ENCODE data around the gene TMEM225B. TPM values are rescaled to one million over a fixed set of nuclear protein-coding genes. Genes with fewer than 3 reads are reported as not detected.

The TMEM225B gene
- total and polyA plus RNA-seq, 10 donors = 0.43 to 1.6 (median 1.0) TPM; not detected in 2

GRCh38 chr7:99626661-99627060, 28.6 kb downstream of the TMEM225B start:
- intact Hi-C loops (cut with DNase I; ENCODE audit: low total_unique reads) = no loop called here
- DNase-seq = no peak
- Histone ChIP-seq H3K36me3 (peaks cover 4 to 100% (median 99%) of the 10 kb centered on the region in 6 donors), H3K9me3 (no peaks in the 10 kb centered on the region), H3K27me3 (replicated peaks in 1 of 7) (no peaks in the 10 kb centered on the region), H3K4me3 (no peak overlapping the region), H3K4me1 (peaks cover 4 to 51% (median 16%) of the 10 kb centered on the region in 6 donors), H3K27ac (no peak overlapping the region)
- TF ChIP-seq POLR2AphosphoS5 (IDR thresholded peaks at IDR 0.05) (no peak), CTCF (IDR thresholded peaks at IDR 0.05 in 8 of 11, conservative IDR thresholded peaks at IDR 0.05 in 3 of 11) (no peak), POLR2A (IDR thresholded peaks at IDR 0.05) (no peak)
- 86 to 97% (median 92%) methylated on average over 1 of the region's 1 CpG for WGBS, 5 donors

DNA sequence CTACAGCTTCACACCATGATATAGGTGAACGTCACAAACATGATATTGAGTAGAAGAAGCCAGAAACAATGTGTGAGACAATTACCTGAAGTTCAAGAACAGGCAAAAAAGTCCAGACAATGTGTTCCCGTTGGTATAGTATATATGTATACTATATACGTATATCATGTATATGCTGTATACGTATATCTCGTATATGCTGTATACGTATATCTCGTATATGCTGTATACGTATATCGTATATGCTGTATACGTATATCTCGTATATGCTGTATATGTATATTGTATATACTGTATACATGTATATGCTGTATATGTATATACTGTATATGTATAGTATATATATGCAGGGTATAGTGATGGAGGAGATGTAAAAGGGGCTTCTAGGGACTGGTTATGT, 29.4 kb downstream of the TMEM225B start:
- no peak overlapping the region for H3K4me3 ChIP-seq
- no peak overlapping the region for H3K27ac ChIP-seq
- 95 to 97% (median 96%) methylated on average over 11 of the region's 11 CpGs for WGBS, 5 donors
- H3K27me3 ChIP-seq (replicated peaks in 1 of 7) = no peaks in the 10 kb centered on the region
- intact Hi-C loops (cut with DNase I; ENCODE audit: low total_unique reads) = no loop called here
- H3K4me1 ChIP-seq = peaks cover 4 to 49% (median 16%) of the 10 kb centered on the region in 6 donors
- no peak for DNase-seq
- no peaks in the 10 kb centered on the region for H3K9me3 ChIP-seq
- TF ChIP-seq POLR2AphosphoS5 (IDR thresholded peaks at IDR 0.05) (no peak), POLR2A (IDR thresholded peaks at IDR 0.05) (no peak)
- H3K36me3 ChIP-seq = peaks cover 4 to 100% (median 97%) of the 10 kb centered on the region in 6 donors

DNA sequence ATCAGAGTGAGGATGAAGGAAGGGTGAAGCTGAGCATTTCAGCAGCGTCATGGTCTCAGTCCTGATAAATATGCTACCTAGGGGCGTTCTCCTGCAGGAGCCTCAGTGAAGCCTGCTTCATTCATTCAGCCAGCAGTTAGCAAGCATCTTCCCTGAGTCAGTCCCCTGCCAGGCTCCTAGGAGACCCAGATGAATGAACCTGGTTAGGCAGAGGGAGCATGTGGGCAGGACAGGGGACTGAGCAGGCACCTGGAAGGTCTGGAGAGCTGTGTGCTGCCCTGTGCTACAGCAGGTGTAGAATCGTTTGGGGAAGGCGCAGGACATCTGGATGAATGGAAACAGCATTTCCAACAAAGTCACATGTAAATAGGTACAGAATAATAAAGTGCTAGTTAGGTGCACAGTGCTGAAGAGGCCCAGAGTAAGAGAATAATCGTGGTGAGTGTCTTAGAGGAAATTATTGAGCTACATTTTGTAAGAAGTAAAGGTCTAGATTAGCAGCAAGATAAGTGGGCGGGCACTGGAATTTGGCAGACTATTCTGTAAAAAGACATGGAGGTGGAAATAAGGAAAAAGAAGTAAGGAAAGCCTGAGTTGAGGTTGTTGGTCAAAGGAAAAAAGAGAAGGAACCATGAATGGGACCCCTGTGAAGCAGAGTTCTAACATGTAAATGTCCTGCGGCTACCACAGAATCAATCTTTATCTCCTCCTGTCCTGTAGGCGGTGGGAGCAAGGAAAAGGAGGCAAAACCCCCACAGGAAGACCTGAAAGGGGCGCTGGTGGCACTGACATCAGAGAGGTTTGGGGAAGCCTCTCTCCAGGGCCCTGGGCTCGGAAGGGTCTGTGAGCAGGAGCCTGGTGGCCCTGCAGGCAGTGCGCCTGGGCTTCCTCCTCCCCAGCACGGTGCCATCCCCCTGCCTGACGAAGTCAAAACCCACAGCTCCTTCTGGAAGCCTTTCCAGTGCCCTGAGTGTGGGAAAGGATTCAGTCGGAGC, 30.7 kb downstream of the TMEM225B start:
- H3K27ac ChIP-seq = no peak overlapping the region
- H3K36me3 ChIP-seq = peaks cover 4 to 100% (median 92%) of the 10 kb centered on the region in 6 donors
- no peak overlapping the region for H3K4me3 ChIP-seq
- peaks cover 0 to 37% (median 7%) of the 10 kb centered on the region in 6 donors for H3K4me1 ChIP-seq
- H3K9me3 ChIP-seq = no peaks in the 10 kb centered on the region
- WGBS, 5 donors = 84 to 93% (median 86%) methylated on average over 11 to 14 of the region's 14 CpGs
- TF ChIP-seq CTCF (IDR thresholded peaks at IDR 0.05 in 8 of 11, conservative IDR thresholded peaks at IDR 0.05 in 3 of 11) (no peak), POLR2A (IDR thresholded peaks at IDR 0.05) (no peak), POLR2AphosphoS5 (IDR thresholded peaks at IDR 0.05) (no peak)
- intact Hi-C loops (cut with DNase I; ENCODE audit: low total_unique reads) = no loop called here
- H3K27me3 ChIP-seq (replicated peaks in 1 of 7) = no peaks in the 10 kb centered on the region
- no peak for DNase-seq

DNA sequence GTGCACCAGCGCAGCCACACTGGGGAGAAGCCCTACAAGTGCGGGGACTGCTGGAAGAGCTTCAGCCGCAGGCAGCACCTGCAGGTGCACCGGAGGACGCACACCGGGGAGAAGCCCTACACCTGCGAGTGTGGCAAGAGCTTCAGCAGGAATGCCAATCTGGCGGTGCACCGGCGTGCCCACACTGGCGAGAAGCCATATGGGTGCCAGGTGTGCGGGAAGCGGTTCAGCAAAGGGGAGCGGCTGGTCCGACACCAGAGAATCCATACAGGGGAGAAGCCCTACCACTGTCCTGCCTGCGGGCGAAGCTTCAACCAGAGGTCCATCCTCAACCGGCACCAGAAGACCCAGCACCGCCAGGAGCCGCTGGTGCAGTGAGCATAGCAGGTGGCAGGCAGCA, 31.6 kb downstream of the TMEM225B start:
- H3K36me3 ChIP-seq = peaks cover 0 to 100% (median 86%) of the 10 kb centered on the region in 6 donors
- 95 to 99% (median 97%) methylated on average over 10 to 20 of the region's 20 CpGs for WGBS, 5 donors

More for the DNA sequence above, 31.6 kb downstream of the TMEM225B start:
- intact Hi-C loops (cut with DNase I; ENCODE audit: low total_unique reads) = no loop called here
- no peaks in the 10 kb centered on the region for H3K9me3 ChIP-seq
- H3K4me1 ChIP-seq = peaks cover 0 to 28% (median 2%) of the 10 kb centered on the region in 6 donors
- no peak overlapping the region for H3K27ac ChIP-seq
- no peak for DNase-seq
- no peak overlapping the region for H3K4me3 ChIP-seq
- TF ChIP-seq POLR2A (IDR thresholded peaks at IDR 0.05) (no peak), CTCF (IDR thresholded peaks at IDR 0.05 in 8 of 11, conservative IDR thresholded peaks at IDR 0.05 in 3 of 11) (no peak), POLR2AphosphoS5 (IDR thresholded peaks at IDR 0.05) (peak in 1 of 3 donors; percentile 52)
- H3K27me3 ChIP-seq (replicated peaks in 1 of 7) = no peaks in the 10 kb centered on the region

All from spleen (tissue), 11 donors.